ENCODE data around the gene CACNA1C. TPM values are rescaled to one million over a fixed set of nuclear protein-coding genes. Genes with fewer than 3 reads are reported as not detected.

Gene CACNA1C
- total and polyA plus RNA-seq, 2 of the 4 experiments (the other 2 are of a cell fraction) = 1.6 to 2.6 TPM

DNA sequence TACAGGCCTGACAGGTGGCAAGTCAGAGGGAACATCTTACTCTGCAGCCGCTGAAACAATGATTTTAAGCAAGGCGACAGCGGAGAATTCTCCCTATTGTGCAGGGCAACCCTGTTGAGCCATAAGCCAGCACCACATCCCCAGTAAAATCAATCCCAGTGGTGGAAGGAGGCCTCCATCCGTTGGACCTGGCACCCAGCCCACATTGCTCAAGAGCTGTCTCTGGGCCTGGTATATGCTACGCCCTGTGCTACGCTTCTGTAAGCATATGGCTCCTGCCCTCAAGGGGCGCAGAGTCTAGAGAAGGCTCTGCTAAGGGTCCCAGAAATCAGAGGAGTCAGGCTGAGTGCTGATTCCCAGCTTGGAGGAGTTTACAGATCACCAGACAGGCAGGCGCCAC, 265.5 kb downstream of the CACNA1C start:
- Histone ChIP-seq H3K27ac (ENCODE audit: insufficient read depth, low read length) (no peak overlapping the region), H4K91ac (ENCODE audit: insufficient read depth, low read depth, low read length) (peak overlapping the region; percentile 53), H3K4me1 (ENCODE audit: control insufficient read depth, insufficient read depth, low read length) (peaks cover 15% of the 10 kb centered on the region), H3K4me3 (ENCODE audit: insufficient read depth, low read depth, low read length) (no peak overlapping the region), H3K23ac (ENCODE audit: low read depth, low read length) (no peak overlapping the region), H2AK9ac (replicated peaks; ENCODE audit: low read depth, low read length, poor library complexity) (no peak overlapping the region), H3K18ac (ENCODE audit: low read depth, low read length) (no peak overlapping the region), H2BK20ac (ENCODE audit: low read depth, low read length) (no peak overlapping the region; the same call in none of the 2 replicates), H3K79me1 (ENCODE audit: low read depth in 1 of 2, low read length in 2 of 2) (peaks cover 0 to 11% of the 10 kb centered on the region in 2 experiments; a peak in 2 of 4 replicates), H4K20me1 (ENCODE audit: insufficient read depth, low read length) (no peaks in the 10 kb centered on the region), H3K9me3 (ENCODE audit: control insufficient read depth, insufficient read depth, low read length) (no peaks in the 10 kb centered on the region), H2BK5ac (ENCODE audit: low read depth, low read length, poor library complexity, severe bottlenecking) (no peak overlapping the region), H2AFZ (replicated peaks; ENCODE audit: low read length, poor library complexity) (peak overlapping the region; percentile 8), H2BK120ac (ENCODE audit: low read depth, low read length) (peak overlapping the region; percentile 87), H2AK5ac (ENCODE audit: low read depth, low read length) (peak overlapping the region; percentile 98), H3K14ac (replicated peaks; ENCODE audit: low read depth, low read length) (peak overlapping the region; percentile 19; the same call in 1 of the 2 replicates), H4K8ac (ENCODE audit: low read depth in 2 of 2, low read length in 2 of 2) (no peak overlapping the region), H3K4ac (ENCODE audit: low read depth, low read length) (peak overlapping the region; percentile 74), H4K5ac (ENCODE audit: low read depth, low read length) (no peak overlapping the region), H3K56ac (ENCODE audit: extremely low read depth, insufficient read depth, low read length) (no peak overlapping the region), H3K9me1 (ENCODE audit: insufficient read depth, low read length) (peaks cover 37% of the 10 kb centered on the region), H3K4me2 (ENCODE audit: low read depth, low read length) (no peak overlapping the region), H3K36me3 (ENCODE audit: control insufficient read depth, insufficient read depth, low read length) (no peaks in the 10 kb centered on the region), H3K9ac (ENCODE audit: low read depth, low read length) (no peak overlapping the region), H2BK15ac (ENCODE audit: low read depth, low read length) (peak overlapping the region; percentile 96; the same call in 1 of the 3 replicates), H3K27me3 (ENCODE audit: control insufficient read depth, insufficient read depth, low read length) (no peaks in the 10 kb centered on the region)
- dilution Hi-C loops (cut with HindIII; ENCODE audit: low sequenced_read_pairs, unreplicated experiment) (no loop called here), in situ Hi-C loops (cut with MboI; ENCODE audit: low sequenced_read_pairs) (no loop called here), intact Hi-C loops (cut with micrococcal nuclease) (no loop called here)
- WGBS, 2 experiments (ENCODE audit: extremely low coverage in 2 of 2, insufficient read length in 1 of 2) = 98% methylated on average over 4 of the region's 8 CpGs; no CpG with 5 or more reads in 1 of the 2 experiments
- BruUV-seq (replicated peaks) = no TSS peak
- POLR2A ChIA-PET (ENCODE audit: unreplicated experiment) = no interaction called here
- TF ChIP-seq CEBPB (IDR thresholded peaks at IDR 0.05; ENCODE audit: low read depth, low read length) = peak; percentile 32; the same call in 1 of the 2 replicates
- TF ChIP-seq MXI1 (IDR thresholded peaks at IDR 0.05; ENCODE audit: borderline replicate concordance, low read depth, low read length) = no peak
- DNase-seq (no peak), ATAC-seq (ENCODE audit: low read depth) (0 out of 2 replicates have a peak, but pooled peaks have one; percentile 18)
- CTCF ChIA-PET = no interaction called here

Measured in IMR-90 (cell line).